ENCODE data around the gene FNDC11.

The FNDC11 gene

DNA sequence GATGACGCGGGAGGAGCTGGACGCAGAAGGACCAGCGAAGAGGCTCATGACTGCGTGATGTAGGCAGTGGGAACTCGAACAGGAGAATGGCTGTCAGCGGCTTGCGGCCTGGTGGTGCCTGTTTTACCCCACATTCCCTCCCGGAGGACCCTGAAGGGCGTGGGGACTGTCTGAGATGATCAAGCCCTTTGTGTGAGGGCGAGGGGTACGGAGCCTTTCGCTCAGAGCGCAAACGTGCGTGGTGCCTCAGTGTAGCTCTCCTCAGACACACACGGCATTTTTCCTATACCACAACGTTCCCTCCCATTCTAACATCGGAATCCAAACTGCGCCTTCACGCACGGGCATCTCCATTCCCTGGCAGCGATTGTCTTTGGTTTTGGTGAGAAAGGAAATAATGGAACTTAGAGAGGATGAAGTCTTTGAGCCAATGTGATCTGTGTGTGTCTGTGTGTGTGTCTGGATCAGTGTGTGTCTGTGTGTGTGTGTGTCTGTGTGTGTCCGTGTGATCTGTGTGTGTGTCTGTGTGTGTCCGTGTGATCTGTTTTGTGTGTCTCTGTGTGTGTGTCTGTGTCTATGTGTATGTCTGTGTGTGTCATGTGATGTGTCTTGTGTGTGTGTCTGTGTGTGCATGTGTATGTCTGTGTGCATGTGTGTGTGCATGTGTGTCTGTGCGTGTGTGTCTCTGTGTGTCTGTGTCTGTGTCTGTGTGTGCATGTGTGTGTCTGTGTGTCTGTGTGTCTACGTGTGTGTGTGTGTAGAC, 22.1 kb upstream of the FNDC11 start:
- TF ChIP-seq, protein P1, sequence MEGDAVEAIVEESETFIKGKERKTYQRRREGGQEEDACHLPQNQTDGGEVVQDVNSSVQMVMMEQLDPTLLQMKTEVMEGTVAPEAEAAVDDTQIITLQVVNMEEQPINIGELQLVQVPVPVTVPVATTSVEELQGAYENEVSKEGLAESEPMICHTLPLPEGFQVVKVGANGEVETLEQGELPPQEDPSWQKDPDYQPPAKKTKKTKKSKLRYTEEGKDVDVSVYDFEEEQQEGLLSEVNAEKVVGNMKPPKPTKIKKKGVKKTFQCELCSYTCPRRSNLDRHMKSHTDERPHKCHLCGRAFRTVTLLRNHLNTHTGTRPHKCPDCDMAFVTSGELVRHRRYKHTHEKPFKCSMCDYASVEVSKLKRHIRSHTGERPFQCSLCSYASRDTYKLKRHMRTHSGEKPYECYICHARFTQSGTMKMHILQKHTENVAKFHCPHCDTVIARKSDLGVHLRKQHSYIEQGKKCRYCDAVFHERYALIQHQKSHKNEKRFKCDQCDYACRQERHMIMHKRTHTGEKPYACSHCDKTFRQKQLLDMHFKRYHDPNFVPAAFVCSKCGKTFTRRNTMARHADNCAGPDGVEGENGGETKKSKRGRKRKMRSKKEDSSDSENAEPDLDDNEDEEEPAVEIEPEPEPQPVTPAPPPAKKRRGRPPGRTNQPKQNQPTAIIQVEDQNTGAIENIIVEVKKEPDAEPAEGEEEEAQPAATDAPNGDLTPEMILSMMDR (conservative IDR thresholded peaks at IDR 0.05; ENCODE audit: control insufficient read depth, insufficient read depth, low read depth, low read length): no peak
- no peak overlapping the region for H3K4me3 ChIP-seq (ENCODE audit: control insufficient read depth, low read depth, low read length)
- DNase-seq (ENCODE audit: low read depth): no peak

DNA sequence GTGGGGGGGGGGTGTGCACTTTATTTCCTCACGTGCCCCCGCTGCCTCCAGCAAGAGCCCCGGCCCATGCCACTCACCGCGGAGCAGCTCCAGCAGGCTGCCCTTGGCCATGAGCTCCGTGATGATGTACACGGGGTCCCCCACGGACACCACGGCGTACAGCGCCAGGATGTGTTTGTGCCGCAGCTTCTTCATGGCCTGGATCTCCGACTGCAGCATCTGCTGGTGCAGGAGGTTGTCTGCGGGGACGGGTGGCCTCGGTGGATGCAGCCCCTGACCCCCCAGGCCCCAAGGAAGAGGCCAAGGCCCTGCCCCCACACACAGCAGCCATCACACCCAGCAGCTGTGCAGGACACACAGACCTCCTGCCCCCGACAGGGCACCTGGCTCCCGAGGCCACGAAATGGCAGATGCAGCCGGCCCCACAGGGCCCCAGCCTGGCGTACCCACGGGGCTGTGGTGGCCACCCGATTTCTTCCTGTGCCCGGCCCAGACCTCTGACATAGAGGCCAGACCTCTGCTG, 21.4 kb upstream of the FNDC11 start:
- H3K4me3 ChIP-seq (ENCODE audit: control insufficient read depth, low read depth, low read length): no peak overlapping the region
- TF ChIP-seq, protein P1 (conservative IDR thresholded peaks at IDR 0.05; ENCODE audit: control insufficient read depth, insufficient read depth, low read depth, low read length): no peak
- no peak for DNase-seq (ENCODE audit: low read depth)

DNA sequence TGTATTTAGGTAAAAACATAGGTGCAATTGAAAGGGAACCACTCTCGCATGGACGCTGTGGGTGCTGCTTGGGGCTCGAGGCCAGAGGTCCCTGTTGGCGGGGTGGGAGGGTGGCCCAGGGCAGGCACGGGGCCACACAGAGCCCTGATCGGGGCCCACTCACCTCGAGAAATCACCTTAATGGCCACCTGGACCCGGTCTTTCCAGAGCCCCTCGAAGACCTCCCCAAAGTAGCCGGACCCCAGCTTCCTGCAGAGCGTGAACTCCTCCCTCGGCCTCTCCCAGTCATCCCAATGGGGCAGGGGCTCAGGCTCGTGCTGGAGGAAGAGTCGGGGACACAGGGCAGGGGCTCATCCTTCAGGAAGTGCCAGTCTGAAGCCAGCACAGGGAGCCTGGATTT, 20.6 kb upstream of the FNDC11 start:
- no peak overlapping the region for H3K4me3 ChIP-seq (ENCODE audit: control insufficient read depth, low read depth, low read length)
- no peak for DNase-seq (ENCODE audit: low read depth)
- TF ChIP-seq, protein P1 (conservative IDR thresholded peaks at IDR 0.05; ENCODE audit: control insufficient read depth, insufficient read depth, low read depth, low read length): no peak

DNA sequence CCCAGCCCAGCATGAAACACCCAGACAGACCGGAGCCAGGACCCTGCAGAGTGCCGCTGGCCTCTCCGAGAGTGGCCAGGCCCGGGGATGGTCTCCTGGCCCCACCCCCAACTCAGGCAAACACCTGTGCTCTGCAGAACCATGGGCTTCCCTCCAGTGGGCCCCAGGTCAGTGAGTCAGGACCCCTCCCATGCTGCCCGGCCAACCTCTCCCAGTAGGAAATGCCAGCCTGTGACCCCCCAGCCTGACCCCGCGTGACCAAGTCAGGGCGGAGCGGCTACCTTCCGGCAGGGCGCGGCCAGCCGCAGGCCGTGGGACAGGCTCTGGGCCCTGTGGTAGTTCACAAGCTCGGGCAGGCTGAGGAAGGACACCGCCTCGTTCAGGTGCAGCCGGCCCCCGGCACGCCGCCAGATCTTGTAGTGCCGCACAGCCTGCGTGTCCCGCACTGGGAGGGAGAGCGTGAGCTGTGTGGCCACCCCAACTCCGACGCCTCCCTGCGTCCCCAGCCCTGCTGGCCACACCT, 20.0 kb upstream of the FNDC11 start:
- TF ChIP-seq, protein P1 (conservative IDR thresholded peaks at IDR 0.05; ENCODE audit: control insufficient read depth, insufficient read depth, low read depth, low read length): no peak
- no peak for DNase-seq (ENCODE audit: low read depth)
- no peak overlapping the region for H3K4me3 ChIP-seq (ENCODE audit: control insufficient read depth, low read depth, low read length)

DNA sequence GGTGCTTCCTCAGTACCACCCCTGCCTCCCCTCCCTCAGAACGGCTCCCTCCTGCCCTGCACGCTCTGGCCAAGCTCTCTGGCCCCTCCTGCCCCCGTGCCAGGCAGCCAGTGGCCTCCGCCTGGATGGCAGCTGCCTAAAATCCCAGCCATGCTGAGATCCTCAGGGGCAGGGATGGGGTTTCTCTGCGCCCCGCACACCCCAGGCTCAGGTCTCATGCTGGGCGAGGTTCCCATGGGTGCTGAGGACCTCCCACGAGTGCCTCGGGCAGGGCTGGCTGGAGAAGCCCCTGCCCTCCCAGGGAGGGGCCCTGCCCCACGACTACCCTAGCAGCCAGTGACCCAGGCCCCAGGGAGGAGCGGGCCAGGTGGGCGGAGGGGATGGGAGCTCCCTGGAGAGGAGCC, 19.5 kb upstream of the FNDC11 start:
- TF ChIP-seq, protein P1 (conservative IDR thresholded peaks at IDR 0.05; ENCODE audit: control insufficient read depth, insufficient read depth, low read depth, low read length): no peak
- H3K4me3 ChIP-seq (ENCODE audit: control insufficient read depth, low read depth, low read length): no peak overlapping the region
- no peak for DNase-seq (ENCODE audit: low read depth)

DNA sequence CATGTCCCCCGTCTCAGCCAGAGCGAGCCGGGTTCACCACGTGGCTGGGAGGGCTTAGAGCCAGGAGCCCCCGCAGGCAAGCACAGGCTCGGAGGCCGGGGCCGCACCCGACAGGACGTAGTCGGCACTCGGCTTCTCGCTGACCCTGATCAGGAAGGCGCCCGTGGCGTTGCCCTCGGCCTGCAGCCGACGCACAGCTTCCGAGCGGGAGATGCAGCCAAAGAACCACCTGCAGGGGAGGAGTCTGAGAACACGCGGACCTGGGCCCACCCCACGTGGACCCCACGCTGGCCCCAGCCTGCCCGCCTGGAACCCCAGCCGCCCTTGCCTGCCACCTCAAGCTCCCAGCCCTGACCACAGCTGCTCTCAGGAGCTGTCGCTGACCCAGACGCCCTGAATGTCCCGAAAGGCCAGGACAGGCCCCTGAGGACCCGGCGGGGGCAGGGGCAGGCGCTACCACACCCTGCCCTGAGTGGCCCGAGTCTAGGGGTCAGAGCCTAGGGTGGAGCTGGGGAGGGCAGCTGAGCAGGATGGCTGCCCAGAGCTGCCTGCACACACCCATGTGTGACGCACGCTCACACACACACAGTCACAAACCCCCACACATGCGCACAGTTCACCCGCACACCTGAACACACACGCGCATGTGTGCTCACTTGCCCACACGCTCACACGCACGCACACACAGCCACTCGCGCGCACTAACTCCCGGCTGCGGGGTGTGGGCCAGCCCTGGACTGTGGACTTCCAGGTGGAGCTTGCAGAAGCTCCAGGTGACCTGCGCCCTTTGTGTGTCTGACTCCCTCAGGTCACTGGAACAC, 18.9 kb upstream of the FNDC11 start:
- H3K4me3 ChIP-seq (ENCODE audit: control insufficient read depth, low read depth, low read length): no peak overlapping the region
- TF ChIP-seq, protein P1 (conservative IDR thresholded peaks at IDR 0.05; ENCODE audit: control insufficient read depth, insufficient read depth, low read depth, low read length): no peak
- peak; percentile 24 for DNase-seq (ENCODE audit: low read depth)

All from fibroblast of mammary gland (primary cell).